Measurements from ENCODE around the gene LHFPL6.

DNA sequence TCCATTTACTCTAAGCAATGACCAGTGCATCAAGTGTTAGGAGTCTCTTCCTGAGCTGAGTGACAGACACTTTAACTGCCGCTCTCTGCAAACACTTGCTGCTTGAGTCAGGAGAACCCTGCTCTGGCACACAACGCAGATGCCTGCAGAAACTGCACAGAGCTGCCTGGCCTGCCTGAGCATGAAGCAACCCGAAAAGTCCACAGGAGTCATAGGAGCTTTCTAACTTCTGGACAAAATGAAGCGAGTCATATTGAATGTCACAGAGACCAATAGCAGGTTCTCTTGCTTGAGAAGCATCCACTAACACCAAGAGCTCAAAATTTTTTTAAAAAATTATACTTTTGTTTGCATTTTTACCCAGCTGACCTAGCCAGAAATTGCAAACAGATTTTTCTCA is 232.4 kb downstream of the LHFPL6 start:
- TF ChIP-seq, protein P1, sequence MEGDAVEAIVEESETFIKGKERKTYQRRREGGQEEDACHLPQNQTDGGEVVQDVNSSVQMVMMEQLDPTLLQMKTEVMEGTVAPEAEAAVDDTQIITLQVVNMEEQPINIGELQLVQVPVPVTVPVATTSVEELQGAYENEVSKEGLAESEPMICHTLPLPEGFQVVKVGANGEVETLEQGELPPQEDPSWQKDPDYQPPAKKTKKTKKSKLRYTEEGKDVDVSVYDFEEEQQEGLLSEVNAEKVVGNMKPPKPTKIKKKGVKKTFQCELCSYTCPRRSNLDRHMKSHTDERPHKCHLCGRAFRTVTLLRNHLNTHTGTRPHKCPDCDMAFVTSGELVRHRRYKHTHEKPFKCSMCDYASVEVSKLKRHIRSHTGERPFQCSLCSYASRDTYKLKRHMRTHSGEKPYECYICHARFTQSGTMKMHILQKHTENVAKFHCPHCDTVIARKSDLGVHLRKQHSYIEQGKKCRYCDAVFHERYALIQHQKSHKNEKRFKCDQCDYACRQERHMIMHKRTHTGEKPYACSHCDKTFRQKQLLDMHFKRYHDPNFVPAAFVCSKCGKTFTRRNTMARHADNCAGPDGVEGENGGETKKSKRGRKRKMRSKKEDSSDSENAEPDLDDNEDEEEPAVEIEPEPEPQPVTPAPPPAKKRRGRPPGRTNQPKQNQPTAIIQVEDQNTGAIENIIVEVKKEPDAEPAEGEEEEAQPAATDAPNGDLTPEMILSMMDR (conservative IDR thresholded peaks at IDR 0.05; ENCODE audit: low read depth in 2 of 2), result no peak
- TF ChIP-seq, protein P2, sequence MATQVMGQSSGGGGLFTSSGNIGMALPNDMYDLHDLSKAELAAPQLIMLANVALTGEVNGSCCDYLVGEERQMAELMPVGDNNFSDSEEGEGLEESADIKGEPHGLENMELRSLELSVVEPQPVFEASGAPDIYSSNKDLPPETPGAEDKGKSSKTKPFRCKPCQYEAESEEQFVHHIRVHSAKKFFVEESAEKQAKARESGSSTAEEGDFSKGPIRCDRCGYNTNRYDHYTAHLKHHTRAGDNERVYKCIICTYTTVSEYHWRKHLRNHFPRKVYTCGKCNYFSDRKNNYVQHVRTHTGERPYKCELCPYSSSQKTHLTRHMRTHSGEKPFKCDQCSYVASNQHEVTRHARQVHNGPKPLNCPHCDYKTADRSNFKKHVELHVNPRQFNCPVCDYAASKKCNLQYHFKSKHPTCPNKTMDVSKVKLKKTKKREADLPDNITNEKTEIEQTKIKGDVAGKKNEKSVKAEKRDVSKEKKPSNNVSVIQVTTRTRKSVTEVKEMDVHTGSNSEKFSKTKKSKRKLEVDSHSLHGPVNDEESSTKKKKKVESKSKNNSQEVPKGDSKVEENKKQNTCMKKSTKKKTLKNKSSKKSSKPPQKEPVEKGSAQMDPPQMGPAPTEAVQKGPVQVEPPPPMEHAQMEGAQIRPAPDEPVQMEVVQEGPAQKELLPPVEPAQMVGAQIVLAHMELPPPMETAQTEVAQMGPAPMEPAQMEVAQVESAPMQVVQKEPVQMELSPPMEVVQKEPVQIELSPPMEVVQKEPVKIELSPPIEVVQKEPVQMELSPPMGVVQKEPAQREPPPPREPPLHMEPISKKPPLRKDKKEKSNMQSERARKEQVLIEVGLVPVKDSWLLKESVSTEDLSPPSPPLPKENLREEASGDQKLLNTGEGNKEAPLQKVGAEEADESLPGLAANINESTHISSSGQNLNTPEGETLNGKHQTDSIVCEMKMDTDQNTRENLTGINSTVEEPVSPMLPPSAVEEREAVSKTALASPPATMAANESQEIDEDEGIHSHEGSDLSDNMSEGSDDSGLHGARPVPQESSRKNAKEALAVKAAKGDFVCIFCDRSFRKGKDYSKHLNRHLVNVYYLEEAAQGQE (IDR thresholded peaks at IDR 0.05; ENCODE audit: unreplicated experiment), result no peak
- TF ChIP-seq JUNB (IDR thresholded peaks at IDR 0.05; ENCODE audit: unreplicated experiment), result no peak
- TF ChIP-seq NANOG (IDR thresholded peaks at IDR 0.05; ENCODE audit: borderline replicate concordance), result no peak
- no peak for TF ChIP-seq STAT1 (IDR thresholded peaks at IDR 0.05; ENCODE audit: unreplicated experiment)

All from GM23338 (cell line).